ENCODE data around the gene CFAP107. TPM values are rescaled to one million over a fixed set of nuclear protein-coding genes. Genes with fewer than 3 reads are reported as not detected.
"Not testable (repeated sequence)": the region's sequence is repeated elsewhere in the genome, so short reads cannot be mapped to it uniquely, and the experiment has no call there.

The CFAP107 gene
- total RNA-seq, 2 experiments from 2014 or later: not detected

- Mint-ChIP-seq H3K4me1 (no peaks in the 10 kb centered on the region), H3K36me3 (no peaks in the 10 kb centered on the region), H3K27ac (no peak overlapping the region), H3K4me3 (no peak overlapping the region), H3K9me3 (no peaks in the 10 kb centered on the region), H3K27me3 (peaks cover 23% of the 10 kb centered on the region)
- no peak for DNase-seq
Measured at GRCh38 chr1:12722626-12723025, 23.4 kb upstream of the CFAP107 start.

DNA sequence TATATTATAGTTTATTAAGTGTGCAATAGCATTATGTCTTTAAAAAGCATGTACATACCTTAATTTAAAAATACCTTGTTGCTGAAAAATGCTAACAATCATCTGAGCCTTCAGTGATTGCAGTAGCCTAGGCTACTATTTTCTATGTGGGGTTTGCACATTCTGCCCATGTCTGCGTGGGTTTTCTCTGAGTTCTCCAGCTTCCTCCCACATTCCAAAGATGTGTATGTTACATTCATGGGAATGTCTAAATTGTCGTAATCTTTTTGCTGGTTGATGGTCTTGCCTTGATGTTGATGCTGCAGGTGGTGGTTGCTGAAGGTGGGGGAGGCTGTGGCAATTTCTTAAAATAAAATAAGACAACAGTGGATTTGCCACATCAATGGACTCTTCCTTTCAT is 17.6 kb upstream of the CFAP107 start:
- no peak overlapping the region for H3K4me3 Mint-ChIP-seq
- H3K27me3 Mint-ChIP-seq: peaks cover 42% of the 10 kb centered on the region
- peaks cover 2% of the 10 kb centered on the region for H3K36me3 Mint-ChIP-seq
- no peak for DNase-seq
- no peak overlapping the region for H3K27ac Mint-ChIP-seq
- no peaks in the 10 kb centered on the region for H3K4me1 Mint-ChIP-seq
- H3K9me3 Mint-ChIP-seq: peaks cover 14% of the 10 kb centered on the region

GRCh38 chr1:12730156-12730555 is 15.8 kb upstream of the CFAP107 start:
- no peaks in the 10 kb centered on the region for H3K4me1 Mint-ChIP-seq
- H3K27me3 Mint-ChIP-seq: peaks cover 56% of the 10 kb centered on the region
- H3K4me3 Mint-ChIP-seq: no peak overlapping the region
- H3K9me3 Mint-ChIP-seq: peaks cover 14% of the 10 kb centered on the region
- no peak overlapping the region for H3K27ac Mint-ChIP-seq
- no peak for DNase-seq
- H3K36me3 Mint-ChIP-seq: peaks cover 2% of the 10 kb centered on the region

DNA sequence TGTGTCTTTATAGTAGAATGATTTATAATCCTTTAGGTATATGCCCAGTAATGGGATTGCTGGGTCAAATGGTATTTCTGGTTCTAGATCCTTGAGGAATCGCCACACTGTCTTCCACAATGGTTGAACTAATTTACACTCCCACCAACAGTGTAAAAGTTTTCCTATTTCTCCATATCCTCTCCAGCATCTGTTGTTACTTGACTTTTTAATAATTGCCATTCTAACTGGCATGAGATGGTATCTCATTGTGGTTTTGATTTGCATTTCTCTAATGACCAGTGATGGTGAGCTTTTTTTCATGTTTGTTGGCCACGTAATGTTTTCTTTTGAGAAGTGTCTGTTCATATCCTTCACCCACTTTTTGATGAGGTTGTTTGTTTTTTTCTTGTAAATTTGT is 14.9 kb upstream of the CFAP107 start:
- H3K4me3 Mint-ChIP-seq, DNase-seq, H3K36me3 Mint-ChIP-seq, H3K27ac Mint-ChIP-seq, H3K4me1 Mint-ChIP-seq: not testable (repeated sequence)
- peaks cover 56% of the 10 kb centered on the region for H3K27me3 Mint-ChIP-seq
- H3K9me3 Mint-ChIP-seq: peaks cover 17% of the 10 kb centered on the region

- Mint-ChIP-seq H3K36me3 (peaks cover 2% of the 10 kb centered on the region), H3K27me3 (peaks cover 64% of the 10 kb centered on the region), H3K4me3 (no peak overlapping the region), H3K4me1 (no peaks in the 10 kb centered on the region), H3K9me3 (peaks cover 25% of the 10 kb centered on the region), H3K27ac (no peak overlapping the region)
- no peak for DNase-seq
Measured at GRCh38 chr1:12734651-12735050, 11.3 kb upstream of the CFAP107 start.

- Mint-ChIP-seq H3K27ac (no peak overlapping the region), H3K4me1 (no peaks in the 10 kb centered on the region), H3K4me3 (no peak overlapping the region), H3K9me3 (peaks cover 11% of the 10 kb centered on the region), H3K27me3 (peaks cover 43% of the 10 kb centered on the region), H3K36me3 (no peaks in the 10 kb centered on the region)
- DNase-seq: no peak
Measured at GRCh38 chr1:12738934-12739333, 7.1 kb upstream of the CFAP107 start.

DNA sequence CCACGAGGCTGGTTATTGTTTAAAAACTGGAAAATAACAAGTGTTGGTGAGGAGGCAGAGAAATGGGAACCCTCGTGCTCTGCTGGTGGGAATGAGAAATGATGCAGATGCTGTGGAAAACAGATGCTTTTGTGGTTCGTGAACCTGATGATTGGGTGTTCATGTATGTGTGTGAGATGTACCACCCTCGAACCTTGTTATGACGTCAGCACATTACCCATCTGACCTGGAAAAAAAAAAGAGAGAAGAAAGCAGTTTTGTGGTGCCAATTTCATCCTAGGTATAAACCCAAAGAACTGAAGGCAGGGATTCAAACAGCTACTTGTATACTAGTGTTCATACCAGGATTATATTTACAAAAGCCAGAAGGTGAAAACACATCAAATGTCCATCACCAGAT is 6.4 kb upstream of the CFAP107 start:
- Mint-ChIP-seq H3K4me1 (no peaks in the 10 kb centered on the region), H3K27ac (no peak overlapping the region), H3K27me3 (peaks cover 42% of the 10 kb centered on the region), H3K4me3 (no peak overlapping the region), H3K36me3 (no peaks in the 10 kb centered on the region), H3K9me3 (peaks cover 11% of the 10 kb centered on the region)
- no peak for DNase-seq

- H3K36me3 Mint-ChIP-seq: no peaks in the 10 kb centered on the region
Measured at GRCh38 chr1:12741946-12742345, 4.1 kb upstream of the CFAP107 start.

DNA sequence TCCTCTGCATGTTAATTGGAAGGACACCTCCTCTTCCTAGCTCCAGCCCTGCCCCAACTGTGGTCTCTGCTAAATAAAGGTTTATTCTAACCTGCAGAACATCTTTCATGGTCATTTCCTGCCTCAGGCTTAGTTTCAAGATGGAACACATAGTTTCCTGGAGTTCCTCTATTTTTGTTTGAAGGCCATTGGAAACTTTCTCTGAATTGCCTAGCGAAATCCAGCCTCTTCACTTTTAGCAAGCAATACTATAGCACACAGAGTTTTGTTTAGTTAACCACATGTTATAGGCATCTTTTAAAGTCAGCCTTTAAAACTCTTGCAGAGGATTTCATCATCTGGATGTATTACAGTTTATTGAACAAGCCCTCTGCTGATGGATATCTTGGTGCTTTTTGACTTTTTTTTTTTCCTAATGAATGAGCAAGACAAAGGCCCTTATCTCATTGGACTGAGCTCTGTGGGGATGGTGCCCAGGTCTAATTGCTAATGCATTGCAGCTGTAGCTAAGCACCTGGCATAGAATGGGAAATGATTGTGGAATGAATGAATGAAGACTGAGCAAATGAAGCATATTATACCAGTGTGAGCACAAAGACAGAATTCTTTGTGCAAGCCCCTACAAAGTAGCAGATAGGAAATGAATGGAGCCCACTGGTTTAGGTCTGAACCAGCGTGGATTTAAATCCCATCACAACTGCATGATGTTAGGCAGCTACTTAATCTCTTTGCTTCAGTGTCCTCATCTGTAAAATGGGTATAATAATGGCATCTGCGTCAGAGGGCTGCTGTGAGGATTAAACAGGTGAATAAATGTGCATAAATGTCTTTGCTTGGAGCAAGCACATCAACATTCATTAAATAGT is 641 bp upstream of the CFAP107 start:
- Mint-ChIP-seq H3K4me3 (no peak overlapping the region), H3K9me3 (peaks cover 18% of the 10 kb centered on the region), H3K27me3 (peaks cover 53% of the 10 kb centered on the region), H3K27ac (no peak overlapping the region), H3K4me1 (peaks cover 2% of the 10 kb centered on the region), H3K36me3 (no peaks in the 10 kb centered on the region)
- DNase-seq: no peak

More at GRCh38 chr1:12741946-12742345, 4.1 kb upstream of the CFAP107 start:
- Mint-ChIP-seq H3K4me3 (no peak overlapping the region), H3K4me1 (peaks cover 2% of the 10 kb centered on the region), H3K9me3 (peaks cover 2% of the 10 kb centered on the region), H3K27me3 (peaks cover 38% of the 10 kb centered on the region), H3K27ac (no peak overlapping the region)
- no peak for DNase-seq

DNA sequence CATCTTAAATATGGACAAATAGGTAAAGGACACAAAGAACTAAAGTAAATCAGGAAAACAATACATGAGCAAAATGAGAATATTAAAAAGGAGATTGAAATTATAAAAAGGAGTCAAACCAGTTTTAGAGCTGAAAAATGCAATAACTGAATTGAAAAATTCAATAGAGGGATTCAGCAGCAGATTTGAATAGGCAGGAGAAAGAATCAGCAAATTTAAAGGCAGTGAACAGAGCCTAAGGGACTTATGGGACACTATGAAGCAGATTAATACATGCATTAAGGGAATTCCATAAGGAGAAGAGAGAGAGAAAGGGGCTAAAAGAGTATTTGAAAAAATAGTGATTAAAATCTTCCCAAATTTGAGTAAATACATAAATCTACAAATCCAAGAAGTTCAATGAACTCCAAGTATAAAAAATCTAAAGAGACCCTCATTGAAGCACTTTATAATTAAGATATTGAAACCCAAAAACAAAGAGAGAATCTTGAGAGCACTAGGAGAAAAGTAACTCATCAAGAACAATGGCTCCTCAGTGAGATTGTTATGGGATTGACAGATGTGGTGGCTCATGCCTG is 2.9 kb downstream of the CFAP107 start:
- H3K4me1 Mint-ChIP-seq: peaks cover 2% of the 10 kb centered on the region
- H3K4me3 Mint-ChIP-seq: no peak overlapping the region
- no peak for DNase-seq
- H3K27ac Mint-ChIP-seq: no peak overlapping the region
- peaks cover 62% of the 10 kb centered on the region for H3K27me3 Mint-ChIP-seq
- no peaks in the 10 kb centered on the region for H3K36me3 Mint-ChIP-seq
- peaks cover 21% of the 10 kb centered on the region for H3K9me3 Mint-ChIP-seq

GRCh38 chr1:12754738-12755137 is 8.7 kb downstream of the CFAP107 start:
- Mint-ChIP-seq H3K36me3 (no peaks in the 10 kb centered on the region), H3K4me3 (no peak overlapping the region), H3K27ac (no peak overlapping the region), H3K27me3 (peaks cover 30% of the 10 kb centered on the region), H3K9me3 (peaks cover 6% of the 10 kb centered on the region), H3K4me1 (no peaks in the 10 kb centered on the region)
- no peak for DNase-seq

GRCh38 chr1:12756273-12756672 is 10.3 kb downstream of the CFAP107 start:
- H3K4me1 Mint-ChIP-seq: no peaks in the 10 kb centered on the region
- H3K9me3 Mint-ChIP-seq: no peaks in the 10 kb centered on the region
- DNase-seq: no peak
- no peak overlapping the region for H3K27ac Mint-ChIP-seq
- peaks cover 24% of the 10 kb centered on the region for H3K27me3 Mint-ChIP-seq
- no peak overlapping the region for H3K4me3 Mint-ChIP-seq
- H3K36me3 Mint-ChIP-seq: no peaks in the 10 kb centered on the region

DNA sequence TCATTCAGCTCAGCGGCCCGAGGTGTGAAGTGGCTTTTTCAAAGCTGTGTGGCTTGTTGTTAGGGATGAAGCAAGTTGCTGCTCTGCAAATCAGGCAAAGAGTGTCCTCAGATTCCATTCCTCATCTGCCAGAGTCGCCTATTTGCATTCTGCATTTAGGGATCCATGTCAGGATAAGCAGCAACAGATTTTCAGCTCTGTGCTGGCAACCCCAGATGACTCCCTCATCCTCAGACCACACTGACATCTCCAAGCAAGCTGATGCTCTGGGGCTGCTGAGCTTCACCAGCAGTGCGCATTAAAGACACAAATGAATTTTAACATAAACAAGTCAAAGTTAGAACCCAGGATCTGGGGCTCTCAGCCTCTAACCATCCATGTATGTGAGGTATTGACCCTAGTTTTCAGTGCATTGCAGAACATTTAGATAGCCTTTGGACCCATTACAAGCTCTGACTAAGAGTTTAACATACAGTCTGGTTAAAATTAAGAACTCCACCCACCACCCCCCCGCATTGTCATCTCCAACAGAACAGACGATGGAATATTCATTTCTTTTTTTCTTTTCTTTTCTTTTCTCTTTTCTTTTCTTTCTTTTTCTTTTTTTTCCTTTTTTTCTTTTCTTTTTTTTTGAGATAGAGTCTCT is 10.9 kb downstream of the CFAP107 start:
- H3K27ac Mint-ChIP-seq: no peak overlapping the region
- no peak for DNase-seq
- no peaks in the 10 kb centered on the region for H3K36me3 Mint-ChIP-seq
- H3K9me3 Mint-ChIP-seq: no peaks in the 10 kb centered on the region
- no peaks in the 10 kb centered on the region for H3K4me1 Mint-ChIP-seq
- peaks cover 18% of the 10 kb centered on the region for H3K27me3 Mint-ChIP-seq
- no peak overlapping the region for H3K4me3 Mint-ChIP-seq

- no peak overlapping the region for H3K27ac Mint-ChIP-seq
- H3K36me3 Mint-ChIP-seq: no peaks in the 10 kb centered on the region
- H3K4me3 Mint-ChIP-seq: no peak overlapping the region
- H3K4me1 Mint-ChIP-seq: no peaks in the 10 kb centered on the region
- DNase-seq: no peak
- H3K9me3 Mint-ChIP-seq: no peaks in the 10 kb centered on the region
- H3K27me3 Mint-ChIP-seq: peaks cover 17% of the 10 kb centered on the region
Measured at GRCh38 chr1:12757836-12758235, 11.8 kb downstream of the CFAP107 start.

GRCh38 chr1:12760256-12760795 is 14.3 kb downstream of the CFAP107 start:
- Mint-ChIP-seq H3K36me3 (no peaks in the 10 kb centered on the region), H3K4me1 (no peaks in the 10 kb centered on the region), H3K9me3 (no peaks in the 10 kb centered on the region), H3K27ac (no peak overlapping the region), H3K4me3 (no peak overlapping the region), H3K27me3 (peaks cover 16% of the 10 kb centered on the region)
- DNase-seq: no peak
